ENCODE data around the gene SLC9A5.

The SLC9A5 gene

GRCh38 chr16:67226295-67226803, 22.4 kb upstream of the SLC9A5 start:
- Histone ChIP-seq H3K27me3 (ENCODE audit: control insufficient read depth, insufficient read depth, low read length) (no peaks in the 10 kb centered on the region), H3K4me1 (ENCODE audit: control insufficient read depth, low read depth, low read length) (peaks cover 4% of the 10 kb centered on the region), H3K9me3 (ENCODE audit: control insufficient read depth, low read depth, low read length) (no peaks in the 10 kb centered on the region), H3K36me3 (ENCODE audit: control insufficient read depth, low read depth, low read length) (peaks cover 32% of the 10 kb centered on the region), H3K9ac (ENCODE audit: low read length) (no peak overlapping the region), H3K4me3 (ENCODE audit: low read length) (peak overlapping the region; percentile 88), H3K27ac (ENCODE audit: low read length) (no peak overlapping the region)

GRCh38 chr16:67226804-67227566, 21.8 kb upstream of the SLC9A5 start, which contains the start of gene TMEM208:
Gene TMEM208, plus strand, starts transcription at chr16:67227130. Its CDS starts 89 bp downstream, at chr16:67227219.
- H3K4me1 ChIP-seq (ENCODE audit: control insufficient read depth, low read depth, low read length), result peaks cover 4% of the 10 kb centered on the region
- H3K36me3 ChIP-seq (ENCODE audit: control insufficient read depth, low read depth, low read length), result peaks cover 38% of the 10 kb centered on the region
- peak within 1 kb of the TSS; percentile 70 for H3K9ac ChIP-seq (ENCODE audit: low read length)
- H3K27me3 ChIP-seq (ENCODE audit: control insufficient read depth, insufficient read depth, low read length), result no peaks in the 10 kb centered on the region
- peak within 1 kb of the TSS; percentile 88 for H3K4me3 ChIP-seq (ENCODE audit: low read length)
- H3K9me3 ChIP-seq (ENCODE audit: control insufficient read depth, low read depth, low read length), result no peaks in the 10 kb centered on the region
- H3K27ac ChIP-seq (ENCODE audit: low read length), result no peak within 1 kb of the TSS

DNA sequence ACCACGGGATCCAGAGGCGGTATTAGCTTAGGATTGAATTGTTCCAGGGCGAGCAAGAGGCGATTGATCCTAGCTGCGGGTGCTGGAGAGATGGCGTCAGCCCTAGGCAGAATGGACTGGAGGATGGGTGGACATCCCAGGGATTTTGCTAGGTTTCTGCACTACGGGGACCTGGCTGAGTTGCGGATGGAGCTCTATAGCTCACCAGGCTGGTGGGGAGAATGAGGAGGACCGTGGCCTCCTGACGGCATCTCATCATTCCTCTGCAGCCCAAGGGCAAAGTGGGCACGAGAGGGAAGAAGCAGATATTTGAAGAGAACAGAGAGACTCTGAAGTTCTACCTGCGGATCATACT, 21.2 kb upstream of the SLC9A5 start:
- H3K9ac ChIP-seq (ENCODE audit: low read length), result peak overlapping the region; percentile 70
- no peak overlapping the region for H3K27ac ChIP-seq (ENCODE audit: low read length)
- H3K4me3 ChIP-seq (ENCODE audit: low read length), result peak overlapping the region; percentile 88
- peaks cover 4% of the 10 kb centered on the region for H3K4me1 ChIP-seq (ENCODE audit: control insufficient read depth, low read depth, low read length)
- no peaks in the 10 kb centered on the region for H3K27me3 ChIP-seq (ENCODE audit: control insufficient read depth, insufficient read depth, low read length)
- peaks cover 38% of the 10 kb centered on the region for H3K36me3 ChIP-seq (ENCODE audit: control insufficient read depth, low read depth, low read length)
- H3K9me3 ChIP-seq (ENCODE audit: control insufficient read depth, low read depth, low read length), result no peaks in the 10 kb centered on the region

- Histone ChIP-seq H3K9ac (ENCODE audit: low read length) (peak overlapping the region; percentile 70), H3K27me3 (ENCODE audit: control insufficient read depth, insufficient read depth, low read length) (no peaks in the 10 kb centered on the region), H3K27ac (ENCODE audit: low read length) (no peak overlapping the region), H3K4me3 (ENCODE audit: low read length) (peak overlapping the region; percentile 88), H3K4me1 (ENCODE audit: control insufficient read depth, low read depth, low read length) (peaks cover 4% of the 10 kb centered on the region), H3K9me3 (ENCODE audit: control insufficient read depth, low read depth, low read length) (no peaks in the 10 kb centered on the region), H3K36me3 (ENCODE audit: control insufficient read depth, low read depth, low read length) (peaks cover 39% of the 10 kb centered on the region)
Measured at GRCh38 chr16:67228034-67228785, 20.6 kb upstream of the SLC9A5 start.

- Histone ChIP-seq H3K9ac (ENCODE audit: low read length) (no peak overlapping the region), H3K27me3 (ENCODE audit: control insufficient read depth, insufficient read depth, low read length) (no peaks in the 10 kb centered on the region), H3K27ac (ENCODE audit: low read length) (no peak overlapping the region), H3K4me1 (ENCODE audit: control insufficient read depth, low read depth, low read length) (peaks cover 4% of the 10 kb centered on the region), H3K9me3 (ENCODE audit: control insufficient read depth, low read depth, low read length) (no peaks in the 10 kb centered on the region), H3K36me3 (ENCODE audit: control insufficient read depth, low read depth, low read length) (peaks cover 43% of the 10 kb centered on the region), H3K4me3 (ENCODE audit: low read length) (no peak overlapping the region)
Measured at GRCh38 chr16:67228905-67229304, 19.9 kb upstream of the SLC9A5 start.

DNA sequence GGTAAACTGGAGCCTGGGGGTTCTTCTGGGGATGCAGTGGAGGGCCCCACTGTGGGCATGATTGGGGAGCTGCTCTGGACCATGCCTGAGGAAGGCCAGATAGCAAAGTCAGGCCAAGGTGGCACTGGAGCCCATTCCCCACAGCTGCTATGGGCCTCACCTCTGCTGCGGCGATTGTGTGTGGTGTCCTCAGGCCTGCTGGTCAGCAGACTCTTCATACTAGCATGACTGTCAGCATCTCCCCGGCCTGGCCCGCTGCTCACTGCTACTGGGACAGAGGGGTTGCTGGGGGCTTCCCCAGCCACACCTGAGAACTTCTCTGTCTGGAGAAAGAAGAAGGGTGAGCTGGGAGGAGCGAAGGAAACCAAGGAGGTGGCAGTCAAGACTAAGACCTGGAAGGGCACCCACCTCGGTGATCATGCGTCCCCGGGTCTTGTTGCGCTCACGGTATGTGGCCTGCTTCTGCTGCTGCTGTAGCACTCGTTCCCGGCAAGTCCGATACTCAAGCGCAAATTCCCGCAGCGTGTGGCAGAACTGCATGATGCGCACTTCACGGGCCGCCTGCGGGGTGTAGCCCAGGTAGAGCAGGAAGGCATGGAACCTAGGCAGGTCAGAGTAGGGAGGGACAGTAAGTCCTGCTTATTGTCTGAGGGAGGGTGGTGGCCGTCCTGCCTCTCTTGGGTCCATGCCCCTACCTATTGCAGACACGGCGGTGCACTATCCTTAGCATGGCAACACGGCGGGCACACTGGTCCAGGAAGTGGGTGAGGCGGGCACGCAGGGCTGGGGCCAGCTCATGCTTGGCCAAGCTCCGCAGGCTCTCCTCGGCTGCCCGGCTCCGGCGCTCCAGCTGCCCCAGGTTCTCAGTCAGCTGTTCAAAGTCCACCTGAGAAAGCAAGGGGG, 18.6 kb upstream of the SLC9A5 start:
- Histone ChIP-seq H3K4me1 (ENCODE audit: control insufficient read depth, low read depth, low read length) (peaks cover 4% of the 10 kb centered on the region), H3K9me3 (ENCODE audit: control insufficient read depth, low read depth, low read length) (no peaks in the 10 kb centered on the region), H3K9ac (ENCODE audit: low read length) (no peak overlapping the region), H3K4me3 (ENCODE audit: low read length) (no peak overlapping the region), H3K27me3 (ENCODE audit: control insufficient read depth, insufficient read depth, low read length) (no peaks in the 10 kb centered on the region), H3K36me3 (ENCODE audit: control insufficient read depth, low read depth, low read length) (peaks cover 43% of the 10 kb centered on the region), H3K27ac (ENCODE audit: low read length) (no peak overlapping the region)

- H3K4me1 ChIP-seq (ENCODE audit: control insufficient read depth, low read depth, low read length), result peaks cover 4% of the 10 kb centered on the region
- peaks cover 43% of the 10 kb centered on the region for H3K36me3 ChIP-seq (ENCODE audit: control insufficient read depth, low read depth, low read length)
- no peaks in the 10 kb centered on the region for H3K9me3 ChIP-seq (ENCODE audit: control insufficient read depth, low read depth, low read length)
- no peak overlapping the region for H3K4me3 ChIP-seq (ENCODE audit: low read length)
- no peak overlapping the region for H3K27ac ChIP-seq (ENCODE audit: low read length)
- H3K9ac ChIP-seq (ENCODE audit: low read length), result no peak overlapping the region
- H3K27me3 ChIP-seq (ENCODE audit: control insufficient read depth, insufficient read depth, low read length), result no peaks in the 10 kb centered on the region
Measured at GRCh38 chr16:67230809-67231660, 17.7 kb upstream of the SLC9A5 start.

- Histone ChIP-seq H3K4me3 (ENCODE audit: low read length) (no peak overlapping the region), H3K36me3 (ENCODE audit: control insufficient read depth, low read depth, low read length) (peaks cover 43% of the 10 kb centered on the region), H3K27ac (ENCODE audit: low read length) (no peak overlapping the region), H3K4me1 (ENCODE audit: control insufficient read depth, low read depth, low read length) (no peaks in the 10 kb centered on the region), H3K9me3 (ENCODE audit: control insufficient read depth, low read depth, low read length) (no peaks in the 10 kb centered on the region), H3K27me3 (ENCODE audit: control insufficient read depth, insufficient read depth, low read length) (no peaks in the 10 kb centered on the region), H3K9ac (ENCODE audit: low read length) (no peak overlapping the region)
Measured at GRCh38 chr16:67233596-67233995, 15.2 kb upstream of the SLC9A5 start.

GRCh38 chr16:67234180-67234597, 14.6 kb upstream of the SLC9A5 start:
- no peaks in the 10 kb centered on the region for H3K4me1 ChIP-seq (ENCODE audit: control insufficient read depth, low read depth, low read length)
- H3K36me3 ChIP-seq (ENCODE audit: control insufficient read depth, low read depth, low read length), result peaks cover 41% of the 10 kb centered on the region
- no peaks in the 10 kb centered on the region for H3K27me3 ChIP-seq (ENCODE audit: control insufficient read depth, insufficient read depth, low read length)
- no peak overlapping the region for H3K4me3 ChIP-seq (ENCODE audit: low read length)
- no peak overlapping the region for H3K9ac ChIP-seq (ENCODE audit: low read length)
- no peaks in the 10 kb centered on the region for H3K9me3 ChIP-seq (ENCODE audit: control insufficient read depth, low read depth, low read length)
- H3K27ac ChIP-seq (ENCODE audit: low read length), result no peak overlapping the region

- peaks cover 23% of the 10 kb centered on the region for H3K36me3 ChIP-seq (ENCODE audit: control insufficient read depth, low read depth, low read length)
- no peak overlapping the region for H3K4me3 ChIP-seq (ENCODE audit: low read length)
- no peak overlapping the region for H3K9ac ChIP-seq (ENCODE audit: low read length)
- H3K9me3 ChIP-seq (ENCODE audit: control insufficient read depth, low read depth, low read length), result no peaks in the 10 kb centered on the region
- no peaks in the 10 kb centered on the region for H3K4me1 ChIP-seq (ENCODE audit: control insufficient read depth, low read depth, low read length)
- H3K27ac ChIP-seq (ENCODE audit: low read length), result no peak overlapping the region
- H3K27me3 ChIP-seq (ENCODE audit: control insufficient read depth, insufficient read depth, low read length), result no peaks in the 10 kb centered on the region
Measured at GRCh38 chr16:67235816-67236562, 12.8 kb upstream of the SLC9A5 start.
